ENCODE data around the gene TBC1D23. TPM values are rescaled to one million over a fixed set of nuclear protein-coding genes. Genes with fewer than 3 reads are reported as not detected.

TBC1D23 gene
- 51.1 and 53.5 TPM in 2 replicates for total RNA-seq (ENCODE audit: low replicate concordance)

GRCh38 chr3:100260685-100261484 is at the start of gene TBC1D23:
Gene TBC1D23, plus strand, starts transcription at chr3:100260992. Its CDS starts 27 bp downstream, at chr3:100261019.

GRCh38 chr3:100334488-100335351 is 73.9 kb downstream of the TBC1D23 start, which contains the start of gene NIT2:
Gene NIT2, plus strand, starts transcription at chr3:100334757. Its CDS starts 35 bp downstream, at chr3:100334792.

Other genes with a start within 250 kb of the TBC1D23 start
- 8.5 and 29.8 TPM in 2 replicates for gene FILIP1L, start 146.5 kb upstream of the TBC1D23 start, total RNA-seq (ENCODE audit: low replicate concordance)
- 1.9 and 14.6 TPM in 2 replicates for gene NIT2, start 73.8 kb downstream of the TBC1D23 start, total RNA-seq (ENCODE audit: low replicate concordance)
- 18.8 and 40.9 TPM in 2 replicates for gene TOMM70, start 140.1 kb downstream of the TBC1D23 start, total RNA-seq (ENCODE audit: low replicate concordance)
- gene LNP1, start 140.5 kb downstream of the TBC1D23 start, total RNA-seq (ENCODE audit: low replicate concordance), result 3.5 and 3.8 TPM in 2 replicates
- 48.6 and 56.3 TPM in 2 replicates for gene TMEM45A, start 231.6 kb downstream of the TBC1D23 start, total RNA-seq (ENCODE audit: low replicate concordance)